Measurements from ENCODE around the gene ZCCHC14.

Gene ZCCHC14

DNA sequence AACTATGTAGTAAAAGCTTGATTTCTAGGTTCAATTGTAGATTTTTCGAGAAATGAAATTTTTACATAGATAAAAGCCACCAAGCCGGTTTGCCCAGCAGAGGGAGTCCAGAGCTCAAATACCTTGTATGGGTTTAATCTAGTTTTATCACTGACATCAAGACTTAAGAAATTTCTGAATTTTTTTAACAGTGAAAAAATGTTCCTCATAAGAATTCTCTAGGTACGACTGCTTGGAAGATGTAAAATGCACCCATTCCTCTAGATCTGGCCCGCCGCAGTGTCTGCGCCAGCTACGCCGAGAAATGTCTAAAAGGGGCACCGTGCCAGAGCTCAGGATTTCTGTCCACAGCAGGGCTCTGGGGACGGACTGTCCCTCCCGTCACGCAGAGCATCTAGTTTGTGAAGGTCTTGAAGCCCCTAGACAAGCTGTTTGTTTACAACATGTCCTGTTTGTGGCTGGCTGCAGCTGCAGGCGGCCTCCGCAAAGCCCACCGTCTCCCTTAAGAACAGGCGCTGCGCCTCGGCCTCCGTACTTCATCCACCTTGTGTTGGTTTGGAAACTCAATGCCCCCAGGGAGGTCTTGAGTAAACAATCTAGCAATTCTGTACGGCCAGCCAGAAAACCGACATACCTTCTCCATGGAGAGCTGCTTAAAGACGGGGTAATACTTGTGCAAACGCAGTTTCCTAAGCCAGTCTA is 75.8 kb downstream of the ZCCHC14 start:
- DNase-seq: no peak

DNA sequence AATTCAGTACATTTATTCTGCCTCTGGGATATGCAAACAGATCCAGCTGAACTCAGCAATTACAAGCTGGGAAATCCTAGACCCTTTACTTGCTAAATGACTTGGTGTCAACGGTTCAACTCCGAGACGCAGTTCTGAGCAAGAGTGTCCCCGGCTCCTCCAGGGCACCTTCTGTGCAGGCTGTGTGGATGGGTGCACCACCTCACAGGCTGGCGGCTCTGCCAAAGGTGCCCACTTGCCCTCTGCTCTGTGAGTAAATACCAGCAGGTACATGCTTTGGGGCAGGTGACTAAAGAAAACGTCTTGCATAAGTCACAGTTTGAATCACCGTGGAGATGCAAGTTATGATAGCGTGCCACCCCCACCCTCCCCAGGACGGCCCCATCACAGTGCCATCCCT is 77.4 kb downstream of the ZCCHC14 start:
- DNase-seq: no peak
- TF ChIP-seq, protein P1, sequence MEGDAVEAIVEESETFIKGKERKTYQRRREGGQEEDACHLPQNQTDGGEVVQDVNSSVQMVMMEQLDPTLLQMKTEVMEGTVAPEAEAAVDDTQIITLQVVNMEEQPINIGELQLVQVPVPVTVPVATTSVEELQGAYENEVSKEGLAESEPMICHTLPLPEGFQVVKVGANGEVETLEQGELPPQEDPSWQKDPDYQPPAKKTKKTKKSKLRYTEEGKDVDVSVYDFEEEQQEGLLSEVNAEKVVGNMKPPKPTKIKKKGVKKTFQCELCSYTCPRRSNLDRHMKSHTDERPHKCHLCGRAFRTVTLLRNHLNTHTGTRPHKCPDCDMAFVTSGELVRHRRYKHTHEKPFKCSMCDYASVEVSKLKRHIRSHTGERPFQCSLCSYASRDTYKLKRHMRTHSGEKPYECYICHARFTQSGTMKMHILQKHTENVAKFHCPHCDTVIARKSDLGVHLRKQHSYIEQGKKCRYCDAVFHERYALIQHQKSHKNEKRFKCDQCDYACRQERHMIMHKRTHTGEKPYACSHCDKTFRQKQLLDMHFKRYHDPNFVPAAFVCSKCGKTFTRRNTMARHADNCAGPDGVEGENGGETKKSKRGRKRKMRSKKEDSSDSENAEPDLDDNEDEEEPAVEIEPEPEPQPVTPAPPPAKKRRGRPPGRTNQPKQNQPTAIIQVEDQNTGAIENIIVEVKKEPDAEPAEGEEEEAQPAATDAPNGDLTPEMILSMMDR (IDR thresholded peaks at IDR 0.05): no peak
- H3K27me3 Mint-ChIP-seq (ENCODE audit: low read depth, poor library complexity): no peaks in the 10 kb centered on the region
- peaks cover 46% of the 10 kb centered on the region for H3K36me3 Mint-ChIP-seq (ENCODE audit: low read depth)
- H3K9me3 Mint-ChIP-seq: no peaks in the 10 kb centered on the region
- H3K4me1 Mint-ChIP-seq: peaks cover 19% of the 10 kb centered on the region
- no peak overlapping the region for H3K4me3 Mint-ChIP-seq
- no peak overlapping the region for H3K27ac Mint-ChIP-seq

More for the DNA sequence above, 75.8 kb downstream of the ZCCHC14 start:
- H3K4me1 Mint-ChIP-seq: peaks cover 19% of the 10 kb centered on the region
- peaks cover 46% of the 10 kb centered on the region for H3K36me3 Mint-ChIP-seq (ENCODE audit: low read depth)
- peak overlapping the region; percentile 71 for H3K27ac Mint-ChIP-seq
- H3K9me3 Mint-ChIP-seq: no peaks in the 10 kb centered on the region
- H3K4me3 Mint-ChIP-seq: no peak overlapping the region
- TF ChIP-seq, protein P1 (IDR thresholded peaks at IDR 0.05): peak; percentile 52
- H3K27me3 Mint-ChIP-seq (ENCODE audit: low read depth, poor library complexity): no peaks in the 10 kb centered on the region

DNA sequence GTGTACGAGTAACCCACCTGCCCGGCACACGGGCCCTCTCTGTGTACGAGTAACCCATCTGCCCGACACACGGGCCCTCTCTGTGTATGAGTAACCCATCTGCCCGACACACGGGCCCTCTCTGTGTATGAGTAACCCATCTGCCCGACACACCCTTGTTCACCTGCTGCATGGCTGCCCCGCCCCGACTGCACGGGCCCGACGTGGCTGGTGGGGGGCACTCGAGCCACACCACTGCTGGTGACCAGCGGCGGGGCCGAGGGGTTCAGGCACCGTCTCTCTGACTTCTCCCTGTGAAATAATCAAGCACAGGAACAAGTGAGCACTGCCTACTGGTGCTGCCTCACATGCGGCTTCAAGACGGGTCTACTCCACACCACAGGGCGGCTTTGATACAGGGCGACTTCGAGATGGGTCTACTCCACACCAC is 78.6 kb downstream of the ZCCHC14 start:
- Mint-ChIP-seq H3K4me1 (peaks cover 19% of the 10 kb centered on the region), H3K27ac (no peak overlapping the region), H3K27me3 (ENCODE audit: low read depth, poor library complexity) (no peaks in the 10 kb centered on the region), H3K4me3 (no peak overlapping the region), H3K9me3 (no peaks in the 10 kb centered on the region), H3K36me3 (ENCODE audit: low read depth) (peaks cover 47% of the 10 kb centered on the region)
- TF ChIP-seq, protein P1 (IDR thresholded peaks at IDR 0.05): no peak
- no peak for DNase-seq

DNA sequence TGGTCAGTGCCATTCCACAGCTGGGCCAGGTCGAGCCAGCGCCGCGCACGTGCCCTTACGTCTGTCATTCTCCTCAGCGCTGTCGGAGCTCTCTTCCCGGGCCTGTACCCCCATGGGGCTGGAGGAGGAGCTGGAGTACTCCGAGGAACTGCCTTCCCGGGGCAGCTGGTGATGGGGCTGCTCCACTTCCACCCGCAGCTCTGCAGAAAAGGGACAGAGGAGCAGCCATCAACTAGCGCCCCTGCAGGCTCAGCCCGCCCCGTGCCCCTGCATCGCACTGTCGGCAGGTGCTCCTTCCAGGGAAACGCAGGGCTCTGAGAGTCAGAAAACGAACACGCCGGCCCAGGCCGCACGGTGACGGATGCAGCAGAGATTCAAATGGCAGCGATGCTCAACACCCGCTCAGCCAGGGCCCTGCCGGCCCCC is 79.8 kb downstream of the ZCCHC14 start:
- Mint-ChIP-seq H3K4me3 (no peak overlapping the region), H3K27ac (no peak overlapping the region), H3K9me3 (no peaks in the 10 kb centered on the region), H3K4me1 (peaks cover 13% of the 10 kb centered on the region), H3K27me3 (ENCODE audit: low read depth, poor library complexity) (no peaks in the 10 kb centered on the region), H3K36me3 (ENCODE audit: low read depth) (peaks cover 56% of the 10 kb centered on the region)
- TF ChIP-seq, protein P1 (IDR thresholded peaks at IDR 0.05): no peak
- no peak for DNase-seq

DNA sequence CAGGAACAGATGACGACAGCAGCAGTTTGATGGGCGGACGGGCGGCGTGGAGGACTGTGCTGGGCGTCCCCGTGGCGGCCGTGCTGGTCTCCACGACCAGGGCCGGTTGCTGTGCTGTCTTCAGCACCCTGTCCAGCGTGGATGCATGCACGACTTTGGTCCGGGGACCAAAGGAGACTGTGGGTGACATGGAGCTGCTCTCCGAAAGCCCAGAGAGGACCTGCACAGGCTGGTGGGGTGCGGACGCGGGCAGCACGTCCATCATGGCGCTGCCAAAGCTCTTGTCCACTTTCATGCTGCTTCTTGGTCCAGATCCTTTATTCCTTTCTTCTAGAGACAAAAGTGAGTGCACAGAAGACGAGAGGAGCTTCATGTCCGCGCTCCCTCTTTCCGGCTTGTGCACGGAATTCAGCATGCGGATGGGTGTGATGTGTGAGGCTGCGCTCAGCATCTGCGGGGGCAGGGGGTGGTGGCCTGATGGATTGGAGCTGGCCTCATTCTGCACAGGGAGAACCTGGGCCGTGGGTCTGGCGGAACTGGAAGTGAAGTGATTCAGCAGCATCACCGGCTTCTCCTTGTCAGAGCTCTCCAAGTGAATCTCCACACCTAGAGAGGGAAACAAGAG is 80.3 kb downstream of the ZCCHC14 start:
- H3K36me3 Mint-ChIP-seq (ENCODE audit: low read depth): peaks cover 61% of the 10 kb centered on the region
- no peaks in the 10 kb centered on the region for H3K27me3 Mint-ChIP-seq (ENCODE audit: low read depth, poor library complexity)
- H3K4me3 Mint-ChIP-seq: no peak overlapping the region
- DNase-seq: no peak
- H3K4me1 Mint-ChIP-seq: peaks cover 8% of the 10 kb centered on the region
- no peaks in the 10 kb centered on the region for H3K9me3 Mint-ChIP-seq
- H3K27ac Mint-ChIP-seq: peak overlapping the region; percentile 86
- TF ChIP-seq, protein P1 (IDR thresholded peaks at IDR 0.05): no peak
